ENCODE data around the gene OR6N2.
A peak's percentile ranks its signal among the peaks of the same experiment; 100 is the strongest.

OR6N2 gene, protein sequence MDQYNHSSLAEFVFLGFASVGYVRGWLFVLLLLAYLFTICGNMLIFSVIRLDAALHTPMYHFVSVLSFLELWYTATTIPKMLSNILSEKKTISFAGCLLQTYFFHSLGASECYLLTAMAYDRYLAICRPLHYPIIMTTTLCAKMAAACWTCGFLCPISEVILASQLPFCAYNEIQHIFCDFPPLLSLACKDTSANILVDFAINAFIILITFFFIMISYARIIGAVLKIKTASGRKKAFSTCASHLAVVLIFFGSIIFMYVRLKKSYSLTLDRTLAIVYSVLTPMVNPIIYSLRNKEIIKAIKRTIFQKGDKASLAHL

GRCh38 chr1:158781104-158781503 lies at the start of gene OR6N2:
Gene OR6N2 (minus strand): TSS chr1:158781204. CDS start chr1:158777635, 3,569 bp downstream.
- Mint-ChIP-seq H3K4me1 (no peaks in the 10 kb centered on the region), H3K9me3 (peaks cover under 1% of the 10 kb centered on the region), H3K27ac (no peak within 1 kb of the TSS), H3K4me3 (no peak within 1 kb of the TSS), H3K36me3 (peaks cover 2% of the 10 kb centered on the region), H3K27me3 (peaks cover 9% of the 10 kb centered on the region)
- no peak for ATAC-seq

- H3K27me3 Mint-ChIP-seq, result no peaks in the 10 kb centered on the region
- H3K4me3 Mint-ChIP-seq, result peak overlapping the region; percentile 42
- peak overlapping the region; percentile 85 for H3K27ac Mint-ChIP-seq
- peaks cover 25% of the 10 kb centered on the region for H3K9me3 Mint-ChIP-seq
- H3K4me1 Mint-ChIP-seq, result peaks cover 30% of the 10 kb centered on the region
- ATAC-seq, result peak; percentile 82
- peaks cover 22% of the 10 kb centered on the region for H3K36me3 Mint-ChIP-seq
These were observed 49.2 kb upstream of the OR6N2 start for GRCh38 chr1:158830074-158830677.

- Mint-ChIP-seq H3K36me3 (no peaks in the 10 kb centered on the region), H3K27ac (no peak overlapping the region), H3K4me3 (no peak overlapping the region), H3K4me1 (no peaks in the 10 kb centered on the region), H3K27me3 (peaks cover 11% of the 10 kb centered on the region), H3K9me3 (peaks cover 9% of the 10 kb centered on the region)
- ATAC-seq, result no peak
These were observed 40.7 kb upstream of the OR6N2 start for GRCh38 chr1:158821723-158822122.

GRCh38 chr1:158819461-158820443 lies 38.7 kb upstream of the OR6N2 start:
- ATAC-seq, result no peak
- no peaks in the 10 kb centered on the region for H3K4me1 Mint-ChIP-seq
- peaks cover 11% of the 10 kb centered on the region for H3K27me3 Mint-ChIP-seq
- H3K9me3 Mint-ChIP-seq, result peaks cover 2% of the 10 kb centered on the region
- H3K36me3 Mint-ChIP-seq, result no peaks in the 10 kb centered on the region
- H3K4me3 Mint-ChIP-seq, result no peak overlapping the region
- H3K27ac Mint-ChIP-seq, result no peak overlapping the region

DNA sequence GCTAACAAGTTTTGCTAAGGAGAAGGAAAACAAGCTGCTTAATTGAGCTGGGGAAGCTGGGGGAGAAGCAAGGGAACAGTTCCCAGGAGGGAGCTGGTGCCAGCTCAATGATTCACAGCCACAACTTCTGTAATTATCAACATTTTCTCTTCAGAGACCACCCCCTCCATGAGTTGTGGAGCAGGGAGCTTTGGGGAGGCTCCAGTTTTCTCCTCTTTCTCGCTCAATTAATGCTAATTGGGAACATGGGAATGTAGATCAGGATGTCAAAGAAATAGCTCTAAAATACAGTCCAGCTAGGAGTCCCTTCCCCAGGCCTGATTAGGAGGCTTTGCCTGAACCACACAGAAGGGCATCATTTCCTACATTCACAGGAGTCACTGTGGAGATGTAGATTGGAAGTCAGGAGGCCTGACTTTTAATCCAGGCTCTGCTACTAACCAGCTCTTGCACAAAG lies 38.0 kb upstream of the OR6N2 start:
- H3K36me3 Mint-ChIP-seq, result no peaks in the 10 kb centered on the region
- no peak overlapping the region for H3K27ac Mint-ChIP-seq
- no peak overlapping the region for H3K4me3 Mint-ChIP-seq
- no peaks in the 10 kb centered on the region for H3K4me1 Mint-ChIP-seq
- ATAC-seq, result no peak
- peaks cover 2% of the 10 kb centered on the region for H3K9me3 Mint-ChIP-seq
- H3K27me3 Mint-ChIP-seq, result peaks cover 9% of the 10 kb centered on the region

DNA sequence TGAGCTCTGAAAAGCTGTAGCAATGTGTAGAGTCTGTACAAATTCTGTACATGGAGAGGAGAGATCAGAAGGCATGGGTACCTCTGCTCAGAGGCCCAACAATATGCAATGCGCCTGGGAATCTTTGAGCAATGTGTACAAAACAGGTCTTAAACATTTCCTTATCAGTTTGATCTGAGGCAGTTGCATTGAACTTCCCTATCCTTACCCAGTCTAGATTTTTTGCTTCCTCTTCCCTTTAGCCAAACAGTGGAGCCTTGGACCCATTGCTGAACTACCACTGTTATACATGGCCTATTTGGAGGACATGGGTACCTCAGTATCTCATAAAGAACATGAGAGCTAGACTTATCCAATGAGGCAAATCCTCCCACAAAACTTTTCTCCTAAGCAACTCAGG lies 37.6 kb upstream of the OR6N2 start:
- peaks cover 5% of the 10 kb centered on the region for H3K27me3 Mint-ChIP-seq
- ATAC-seq, result no peak
- H3K4me3 Mint-ChIP-seq, result no peak overlapping the region
- H3K27ac Mint-ChIP-seq, result no peak overlapping the region
- no peaks in the 10 kb centered on the region for H3K36me3 Mint-ChIP-seq
- H3K9me3 Mint-ChIP-seq, result peaks cover 1% of the 10 kb centered on the region
- no peaks in the 10 kb centered on the region for H3K4me1 Mint-ChIP-seq

DNA sequence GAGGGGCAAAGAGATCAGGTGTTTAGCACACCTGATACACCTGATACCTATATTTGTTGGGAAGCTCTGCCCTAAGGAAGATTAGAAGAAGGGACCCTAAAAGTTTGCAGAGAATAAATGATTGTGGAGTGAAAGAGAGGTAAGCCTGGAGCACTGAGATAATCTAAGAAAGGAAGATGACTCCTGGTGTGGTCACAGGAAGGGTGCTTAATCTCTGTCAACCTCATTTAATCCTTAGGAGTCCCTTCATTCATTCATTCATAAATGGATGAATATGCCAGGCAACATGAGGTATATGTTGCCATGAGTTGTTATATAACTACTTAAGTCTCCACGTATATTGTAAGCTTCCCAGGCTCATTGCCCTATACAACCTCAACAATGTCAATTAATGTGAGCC lies 34.0 kb upstream of the OR6N2 start:
- Mint-ChIP-seq H3K4me3 (no peak overlapping the region), H3K36me3 (no peaks in the 10 kb centered on the region), H3K4me1 (peaks cover 6% of the 10 kb centered on the region), H3K27ac (no peak overlapping the region), H3K9me3 (no peaks in the 10 kb centered on the region), H3K27me3 (no peaks in the 10 kb centered on the region)
- ATAC-seq, result no peak

DNA sequence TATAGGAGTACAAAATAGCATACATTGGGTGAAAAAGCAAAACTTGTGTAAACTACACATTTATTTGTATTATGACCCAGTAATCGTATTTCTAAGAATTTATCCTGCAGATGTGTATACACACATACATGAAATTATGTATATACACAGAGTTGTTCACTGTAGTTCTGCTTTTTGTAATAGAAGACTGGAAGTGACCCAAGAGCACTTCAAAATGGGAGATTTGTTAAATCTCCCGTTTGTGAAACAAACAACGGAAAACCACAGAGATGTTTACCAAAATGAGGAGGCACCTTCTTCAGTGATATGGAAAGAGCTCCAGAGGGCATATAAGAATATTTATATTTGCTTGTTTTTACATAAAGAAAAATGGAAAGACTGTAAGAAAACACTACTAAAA lies 32.2 kb upstream of the OR6N2 start:
- no peak overlapping the region for H3K4me3 Mint-ChIP-seq
- H3K9me3 Mint-ChIP-seq, result no peaks in the 10 kb centered on the region
- no peak overlapping the region for H3K27ac Mint-ChIP-seq
- ATAC-seq, result no peak
- H3K36me3 Mint-ChIP-seq, result no peaks in the 10 kb centered on the region
- peaks cover 13% of the 10 kb centered on the region for H3K4me1 Mint-ChIP-seq
- H3K27me3 Mint-ChIP-seq, result no peaks in the 10 kb centered on the region

GRCh38 chr1:158812336-158812735 lies 31.3 kb upstream of the OR6N2 start:
- no peaks in the 10 kb centered on the region for H3K27me3 Mint-ChIP-seq
- H3K27ac Mint-ChIP-seq, result no peak overlapping the region
- H3K4me1 Mint-ChIP-seq, result peaks cover 13% of the 10 kb centered on the region

DNA sequence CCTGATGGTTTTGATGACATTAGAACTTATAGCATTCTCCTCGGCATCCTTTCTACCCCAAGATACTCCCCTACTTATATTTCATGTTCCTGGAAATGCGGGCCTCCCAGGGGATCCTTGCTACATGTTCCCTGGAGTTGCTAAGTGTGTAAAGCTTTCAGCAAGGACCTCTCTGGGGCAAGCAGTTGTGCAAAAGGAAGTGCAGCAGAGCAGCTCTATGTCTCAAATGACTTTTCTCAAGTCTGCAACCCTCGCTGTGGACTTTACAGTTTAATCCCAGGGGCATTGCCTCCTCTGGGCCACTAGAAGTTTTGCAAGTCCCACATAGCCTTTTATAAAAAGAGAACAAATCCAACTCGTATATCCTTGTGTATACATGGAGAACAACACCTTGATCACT lies 29.3 kb upstream of the OR6N2 start:
- H3K9me3 Mint-ChIP-seq, result no peaks in the 10 kb centered on the region
- H3K36me3 Mint-ChIP-seq, result no peaks in the 10 kb centered on the region
- no peaks in the 10 kb centered on the region for H3K27me3 Mint-ChIP-seq
- no peak for ATAC-seq
- peaks cover 13% of the 10 kb centered on the region for H3K4me1 Mint-ChIP-seq
- H3K4me3 Mint-ChIP-seq, result no peak overlapping the region
- no peak overlapping the region for H3K27ac Mint-ChIP-seq

More at GRCh38 chr1:158812336-158812735, 31.3 kb upstream of the OR6N2 start:
- Mint-ChIP-seq H3K36me3 (no peaks in the 10 kb centered on the region), H3K4me3 (no peak overlapping the region), H3K9me3 (no peaks in the 10 kb centered on the region)
- ATAC-seq, result no peak

DNA sequence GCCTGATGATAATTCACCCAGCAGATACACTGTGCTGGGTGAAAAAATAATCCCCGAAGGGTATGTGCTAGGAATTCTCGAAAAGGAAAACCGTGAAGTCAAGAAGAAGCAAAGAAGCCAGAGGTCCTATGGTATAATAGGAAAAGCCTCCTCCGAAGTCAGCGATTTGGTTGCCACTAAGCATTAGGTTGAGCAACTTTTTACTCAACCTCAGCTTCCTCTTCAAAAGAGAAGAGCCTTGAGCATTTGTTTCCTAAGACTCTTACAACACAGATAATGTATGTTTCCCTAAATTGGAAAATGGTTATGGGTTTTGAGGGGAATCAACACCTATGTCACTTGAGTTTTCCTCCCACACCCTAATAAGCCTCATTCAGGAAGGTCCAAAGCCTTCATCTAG lies 28.9 kb upstream of the OR6N2 start:
- ATAC-seq, result no peak

GRCh38 chr1:158809256-158809655 lies 28.3 kb upstream of the OR6N2 start:
- peaks cover 13% of the 10 kb centered on the region for H3K4me1 Mint-ChIP-seq
- H3K9me3 Mint-ChIP-seq, result no peaks in the 10 kb centered on the region
- no peak overlapping the region for H3K4me3 Mint-ChIP-seq
- no peaks in the 10 kb centered on the region for H3K27me3 Mint-ChIP-seq
- no peak for ATAC-seq
- no peaks in the 10 kb centered on the region for H3K36me3 Mint-ChIP-seq
- H3K27ac Mint-ChIP-seq, result no peak overlapping the region

More for the DNA sequence above, 28.9 kb upstream of the OR6N2 start:
- peaks cover 13% of the 10 kb centered on the region for H3K4me1 Mint-ChIP-seq
- H3K9me3 Mint-ChIP-seq, result no peaks in the 10 kb centered on the region
- no peaks in the 10 kb centered on the region for H3K27me3 Mint-ChIP-seq
- H3K27ac Mint-ChIP-seq, result no peak overlapping the region
- no peak overlapping the region for H3K4me3 Mint-ChIP-seq
- H3K36me3 Mint-ChIP-seq, result no peaks in the 10 kb centered on the region

DNA sequence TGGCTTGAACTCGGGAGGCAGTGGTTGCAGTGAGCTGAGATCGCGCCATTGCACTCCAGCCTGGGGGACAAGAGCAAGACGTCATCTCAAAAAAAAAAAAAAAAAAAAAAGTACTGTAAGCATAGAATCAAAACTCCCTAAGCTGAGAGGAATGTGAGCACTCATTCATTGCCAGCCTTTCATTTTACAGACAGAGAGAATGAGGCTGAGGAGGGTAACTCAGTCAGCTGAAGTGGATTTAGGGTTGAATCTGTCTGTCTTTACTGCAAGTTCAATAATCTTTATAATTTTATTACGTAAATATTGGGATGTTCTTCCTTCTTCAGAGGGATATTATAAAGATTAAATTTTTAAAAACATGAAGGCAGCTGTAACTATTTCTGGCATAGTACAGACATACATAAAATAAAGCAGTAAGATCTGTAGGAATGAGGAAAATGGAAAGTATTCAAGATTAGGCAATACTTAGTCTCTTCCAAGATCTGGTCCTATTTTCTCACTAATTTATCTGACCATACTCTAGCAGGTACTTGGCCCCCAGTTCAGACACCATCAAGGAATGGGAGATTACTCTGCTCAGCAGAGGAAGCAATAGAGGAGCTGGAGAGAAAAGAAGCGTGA lies 26.0 kb upstream of the OR6N2 start:
- Mint-ChIP-seq H3K4me3 (no peak overlapping the region), H3K36me3 (no peaks in the 10 kb centered on the region), H3K9me3 (no peaks in the 10 kb centered on the region), H3K27me3 (no peaks in the 10 kb centered on the region), H3K27ac (no peak overlapping the region), H3K4me1 (peaks cover 13% of the 10 kb centered on the region)
- no peak for ATAC-seq

- H3K4me3 Mint-ChIP-seq, result no peak overlapping the region
- no peaks in the 10 kb centered on the region for H3K9me3 Mint-ChIP-seq
- no peak for ATAC-seq
- peaks cover 6% of the 10 kb centered on the region for H3K4me1 Mint-ChIP-seq
- no peaks in the 10 kb centered on the region for H3K27me3 Mint-ChIP-seq
- no peaks in the 10 kb centered on the region for H3K36me3 Mint-ChIP-seq
- no peak overlapping the region for H3K27ac Mint-ChIP-seq
These were observed 22.7 kb upstream of the OR6N2 start for GRCh38 chr1:158803678-158804077.

- no peaks in the 10 kb centered on the region for H3K36me3 Mint-ChIP-seq
- no peaks in the 10 kb centered on the region for H3K27me3 Mint-ChIP-seq
- H3K4me3 Mint-ChIP-seq, result no peak overlapping the region
- ATAC-seq, result no peak
- H3K9me3 Mint-ChIP-seq, result no peaks in the 10 kb centered on the region
- peaks cover 5% of the 10 kb centered on the region for H3K4me1 Mint-ChIP-seq
- no peak overlapping the region for H3K27ac Mint-ChIP-seq
These were observed 20.4 kb upstream of the OR6N2 start for GRCh38 chr1:158801396-158801795.

All from stimulated activated memory B cell treated with anti-CD40 and anti-IgM and Interleukin-4, amounts not matched to agents 10 μg/mL and 1 μg/mL and 100 μg/mL, for 72 hours (primary cell).